GM12878 (cell line): ENCODE measurements around the gene LDLRAP1.

ENCODE experiments used
- BACH1 ChIP-seq: fragments of 450-650 bp; IDR thresholded peaks from 2 replicates; pipeline ENCODE4 v1.6.1; 2017; ENCODE audit warnings: mild to moderate bottlenecking, borderline replicate concordance
- EP300 ChIP-seq, 2 experiments: fragments of 150-350 bp in 1 of 2; IDR thresholded peaks; 2 replicates each; pipeline ENCODE4 v1.6.1; 2011 to 2012; ENCODE audit warnings: low read depth in 2 of 2, low read length in 2 of 2, borderline replicate concordance in 1 of 2, improper control_type of control experiment in 1 of 2, inconsistent platforms in 1 of 2; ENCODE audit not compliant: control insufficient read depth in 1 of 2
- FOS ChIP-seq: IDR thresholded peaks from 3 replicates; pipeline ENCODE4 v1.6.1; 2011; ENCODE audit warnings: borderline replicate concordance; ENCODE audit not compliant: insufficient read length; ENCODE audit errors: extremely low read depth
- FOXK2 ChIP-seq: fragments of 450-650 bp; IDR thresholded peaks from 2 replicates; pipeline ENCODE4 v1.6.1; 2017; ENCODE audit warnings: mild to moderate bottlenecking, moderate library complexity
- NR2C1 ChIP-seq: fragments of 450-650 bp; IDR thresholded peaks from 2 replicates; pipeline ENCODE4 v1.6.1; 2017; ENCODE audit warnings: antibody characterized with exemption, mild to moderate bottlenecking, moderate library complexity
- POLR2AphosphoS5 ChIP-seq: IDR thresholded peaks from 2 replicates; pipeline ENCODE4 v1.6.1; 2011; ENCODE audit warnings: mild to moderate bottlenecking, low read length, inconsistent platforms
- ZNF687 ChIP-seq: fragments of 450-650 bp; IDR thresholded peaks from 2 replicates; pipeline ENCODE4 v1.6.1; 2017; ENCODE audit warnings: mild to moderate bottlenecking, moderate library complexity

GRCh38 chr1:25553749-25554429, 10.5 kb downstream of the LDLRAP1 start:
- TF ChIP-seq FOXK2 (no peak), FOS (no peak), ZNF687 (no peak), EP300 (IDR thresholded peaks at IDR 0.05; ENCODE audit: borderline replicate concordance in 1 of 2, control insufficient read depth in 1 of 2, low read depth in 2 of 2, low read length in 2 of 2) (no peak), NR2C1 (no peak), BACH1 (no peak), POLR2AphosphoS5 (no peak)
